Caco-2 (cell line): Measurements from ENCODE around the gene MANF. TPM values are rescaled to one million over a fixed set of nuclear protein-coding genes. Genes with fewer than 3 reads are reported as not detected.
"Not testable (repeated sequence)": the region's sequence is repeated elsewhere in the genome, so short reads cannot be mapped to it uniquely, and the experiment has no call there.

ENCODE experiments used
- BruUV-seq: library from RNA; stranded (reverse); fragments of 400-500 nt; replicated peaks from 2 replicates; lab custom pipeline; 2021; lab: Mats Ljungman, UMichigan
- CTCF ChIA-PET: fragments of 300-600 bp; sonication (Branson Sonifier 250); formaldehyde crosslinking; loops from one replicate; lab custom pipeline; 2022; ENCODE audit warnings: antibody characterized with exemption; lab: Charles Lee
- POLR2A ChIA-PET: fragments of 300-600 bp; sonication (Branson Sonifier 250); formaldehyde crosslinking; loops from one replicate; lab custom pipeline; 2022; ENCODE audit warnings: antibody characterized with exemption; lab: Charles Lee
- DNase-seq, 2 experiments: peaks; one replicate each; pipeline versions ENCODE4 v3.0.0 to v3.0.0-alpha.2; 2020 to 2022
- H3K27me3 ChIP-seq: replicated peaks from 2 replicates; pipeline ENCODE4 v1.6.0; 2011; ENCODE audit warnings: low read length; ENCODE audit not compliant: control insufficient read depth, insufficient read depth
- H3K36me3 ChIP-seq: 2 replicates; pipeline ENCODE4 v1.5.1; 2011; ENCODE audit warnings: low read length; ENCODE audit not compliant: control insufficient read depth, insufficient read depth
- H3K4me1 ChIP-seq: fragments of 250-450 bp; sonication (Bioruptor Pico); 2 replicates; pipeline ENCODE4 v1.5.1; 2020; ENCODE audit warnings: mild to moderate bottlenecking
- H3K4me3 ChIP-seq: 2 replicates; pipeline ENCODE4 v1.5.1; 2011; ENCODE audit warnings: low read depth, mild to moderate bottlenecking, control low read depth, low read length
- H3K9me3 ChIP-seq: fragments of 250-450 bp; sonication (Bioruptor Pico); 2 replicates; pipeline ENCODE4 v1.5.1; 2020; ENCODE audit warnings: mild to moderate bottlenecking, moderate library complexity
- H3K27ac Mint-ChIP-seq: one replicate; pipeline ENCODE4 v1.8.0; 2022; ENCODE audit warnings: mixed read lengths; ENCODE audit not compliant: unreplicated experiment
- H3K27me3 Mint-ChIP-seq: one replicate; pipeline ENCODE4 v1.8.0; 2022; ENCODE audit warnings: mixed read lengths; ENCODE audit not compliant: insufficient read depth, unreplicated experiment
- H3K36me3 Mint-ChIP-seq: one replicate; pipeline ENCODE4 v1.8.0; 2022; ENCODE audit warnings: mild to moderate bottlenecking, mixed read lengths; ENCODE audit not compliant: insufficient read depth, unreplicated experiment
- H3K4me1 Mint-ChIP-seq: one replicate; pipeline ENCODE4 v1.8.0; 2022; ENCODE audit warnings: low read depth, mixed read lengths; ENCODE audit not compliant: unreplicated experiment
- H3K4me3 Mint-ChIP-seq: one replicate; pipeline ENCODE4 v1.8.0; 2022; ENCODE audit warnings: mild to moderate bottlenecking, moderate library complexity, mixed read lengths; ENCODE audit not compliant: unreplicated experiment
- H3K9me3 Mint-ChIP-seq: one replicate; pipeline ENCODE4 v1.8.0; 2022; ENCODE audit warnings: mixed read lengths; ENCODE audit not compliant: unreplicated experiment
- intact Hi-C: fragments of 100-400 bp; cut with micrococcal nuclease; formaldehyde crosslinking; loops from one replicate; pipeline ENCODE4 v1.10.0; 2022; ENCODE audit not compliant: unreplicated experiment
- total RNA-seq: library from RNA; stranded (reverse); gene quantifications from 2 replicates; pipeline ENCODE4 v1.2.3, GENCODE V29; 2022
- TF ChIP-seq, protein P1 (sequence below), 2 experiments: fragments of 200-600 bp in 1 of 2; IDR thresholded peaks; 1 replicate in 1 of 2; 2 replicates in 1 of 2; pipeline versions ENCODE4 v1.5.1 to v1.8.0; 2011 to 2022; ENCODE audit warnings: antibody characterized with exemption in 1 of 2, control low read depth in 1 of 2, inconsistent platforms in 1 of 2, low read depth in 1 of 2, low read length in 1 of 2, mild to moderate bottlenecking in 1 of 2, moderate library complexity in 1 of 2; ENCODE audit not compliant: insufficient read depth in 1 of 2, severe bottlenecking in 1 of 2, unreplicated experiment in 1 of 2

The MANF gene
- total RNA-seq, 1 experiment from 2014 or later = 94.5 TPM

GRCh38 chr3:51386159-51386851 is 1.2 kb downstream of the MANF start:
- peaks cover 23% of the 10 kb centered on the region for H3K4me1 Mint-ChIP-seq
- TSS peak; percentile 45 for BruUV-seq
- no peak for DNase-seq
- H3K4me3 Mint-ChIP-seq = peak overlapping the region; percentile 96
- no peaks in the 10 kb centered on the region for H3K9me3 ChIP-seq
- intact Hi-C loops = no loop called here
- peaks cover 1% of the 10 kb centered on the region for H3K36me3 ChIP-seq
- H3K27me3 Mint-ChIP-seq = no peaks in the 10 kb centered on the region
- TF ChIP-seq, protein P1, sequence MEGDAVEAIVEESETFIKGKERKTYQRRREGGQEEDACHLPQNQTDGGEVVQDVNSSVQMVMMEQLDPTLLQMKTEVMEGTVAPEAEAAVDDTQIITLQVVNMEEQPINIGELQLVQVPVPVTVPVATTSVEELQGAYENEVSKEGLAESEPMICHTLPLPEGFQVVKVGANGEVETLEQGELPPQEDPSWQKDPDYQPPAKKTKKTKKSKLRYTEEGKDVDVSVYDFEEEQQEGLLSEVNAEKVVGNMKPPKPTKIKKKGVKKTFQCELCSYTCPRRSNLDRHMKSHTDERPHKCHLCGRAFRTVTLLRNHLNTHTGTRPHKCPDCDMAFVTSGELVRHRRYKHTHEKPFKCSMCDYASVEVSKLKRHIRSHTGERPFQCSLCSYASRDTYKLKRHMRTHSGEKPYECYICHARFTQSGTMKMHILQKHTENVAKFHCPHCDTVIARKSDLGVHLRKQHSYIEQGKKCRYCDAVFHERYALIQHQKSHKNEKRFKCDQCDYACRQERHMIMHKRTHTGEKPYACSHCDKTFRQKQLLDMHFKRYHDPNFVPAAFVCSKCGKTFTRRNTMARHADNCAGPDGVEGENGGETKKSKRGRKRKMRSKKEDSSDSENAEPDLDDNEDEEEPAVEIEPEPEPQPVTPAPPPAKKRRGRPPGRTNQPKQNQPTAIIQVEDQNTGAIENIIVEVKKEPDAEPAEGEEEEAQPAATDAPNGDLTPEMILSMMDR (IDR thresholded peaks at IDR 0.05; ENCODE audit: insufficient read depth in 1 of 2, low read depth in 1 of 2, low read length in 1 of 2, severe bottlenecking in 1 of 2, unreplicated experiment in 1 of 2) = no peak
- peaks cover 55% of the 10 kb centered on the region for H3K36me3 Mint-ChIP-seq
- ChIA-PET POLR2A (interaction anchor here (1.0 to 1.5 kb wide), 5 partner anchors 9 to 817 kb away, joined by 3 to 13 read pairs (median 4); partner anchors contain the start of genes ACY1, DCAF1 and HEMK1), CTCF (interaction anchor here (1.1 to 1.9 kb wide), 2 partner anchors 114 to 770 kb away, joined by 3 to 12 read pairs; partner anchors contain the start of genes DCAF1 and MAPKAPK3)
- H3K27me3 ChIP-seq = no peaks in the 10 kb centered on the region
- peaks cover 51% of the 10 kb centered on the region for H3K4me1 ChIP-seq
- no peaks in the 10 kb centered on the region for H3K9me3 Mint-ChIP-seq
- H3K4me3 ChIP-seq = peak overlapping the region; percentile 75
- peak overlapping the region; percentile 93 for H3K27ac Mint-ChIP-seq

DNA sequence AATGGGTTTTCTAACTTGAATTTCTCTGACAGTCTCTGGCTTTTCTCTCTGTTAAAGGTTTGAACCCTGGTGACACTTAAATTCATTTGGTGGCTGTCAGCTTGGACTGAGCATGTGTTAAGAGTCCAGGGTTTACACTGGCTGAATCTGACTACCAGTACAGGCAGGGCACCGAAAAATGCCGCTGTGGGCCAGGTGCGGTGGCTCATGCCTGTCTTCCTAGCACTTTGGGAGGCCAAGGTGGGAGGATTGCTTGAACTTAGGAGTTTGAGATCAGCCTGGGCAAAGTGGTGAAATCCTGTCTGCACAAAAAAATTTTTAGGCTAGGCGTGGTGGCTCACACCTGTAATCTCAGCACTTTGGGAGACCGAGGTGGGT is 1.8 kb downstream of the MANF start:
- peaks cover 23% of the 10 kb centered on the region for H3K4me1 Mint-ChIP-seq
- H3K4me1 ChIP-seq = peaks cover 51% of the 10 kb centered on the region
- no peaks in the 10 kb centered on the region for H3K9me3 Mint-ChIP-seq
- no peak overlapping the region for H3K27ac Mint-ChIP-seq
- no peaks in the 10 kb centered on the region for H3K27me3 ChIP-seq
- no peak overlapping the region for H3K4me3 ChIP-seq
- CTCF ChIA-PET = no interaction called here
- no peaks in the 10 kb centered on the region for H3K27me3 Mint-ChIP-seq
- TF ChIP-seq, protein P1 (IDR thresholded peaks at IDR 0.05; ENCODE audit: insufficient read depth in 1 of 2, low read depth in 1 of 2, low read length in 1 of 2, severe bottlenecking in 1 of 2, unreplicated experiment in 1 of 2) = no peak
- DNase-seq = no peak
- POLR2A ChIA-PET = no interaction called here
- BruUV-seq = no TSS peak
- intact Hi-C loops = no loop called here
- H3K9me3 ChIP-seq = no peaks in the 10 kb centered on the region
- peak overlapping the region; percentile 96 for H3K4me3 Mint-ChIP-seq
- H3K36me3 Mint-ChIP-seq = peaks cover 58% of the 10 kb centered on the region
- H3K36me3 ChIP-seq = peaks cover 1% of the 10 kb centered on the region

DNA sequence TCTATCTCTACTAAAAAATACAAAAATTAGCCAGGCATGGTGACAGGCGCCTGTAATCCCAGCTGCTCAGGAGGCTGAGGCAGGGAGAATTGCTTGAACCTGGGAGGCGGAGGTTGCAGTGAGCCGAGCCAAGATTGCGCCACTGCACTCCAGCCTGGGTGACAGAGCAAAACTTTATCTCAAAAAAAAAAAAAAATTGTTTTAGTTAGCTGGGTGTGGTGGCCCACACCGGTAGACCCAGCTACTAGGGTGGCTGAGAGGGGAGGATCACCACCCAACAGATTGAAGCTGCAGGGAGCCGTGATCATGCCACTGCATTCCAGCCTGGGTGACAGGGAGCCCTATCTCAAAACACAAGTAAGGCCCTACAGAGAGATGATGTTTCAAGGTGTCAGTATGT is 2.2 kb downstream of the MANF start:
- CTCF ChIA-PET, H3K27me3 ChIP-seq, H3K36me3 ChIP-seq, DNase-seq, H3K9me3 ChIP-seq, intact Hi-C loops, BruUV-seq, H3K9me3 Mint-ChIP-seq, H3K27ac Mint-ChIP-seq, POLR2A ChIA-PET, H3K4me3 ChIP-seq, H3K27me3 Mint-ChIP-seq: not testable (repeated sequence)
- peaks cover 54% of the 10 kb centered on the region for H3K4me1 ChIP-seq
- H3K4me3 Mint-ChIP-seq = peak overlapping the region; percentile 15
- peaks cover 63% of the 10 kb centered on the region for H3K36me3 Mint-ChIP-seq
- peaks cover 23% of the 10 kb centered on the region for H3K4me1 Mint-ChIP-seq
